Omental fat pad (tissue), 4 donors: ENCODE data around the gene PDE6H. TPM values are rescaled to one million over a fixed set of nuclear protein-coding genes. Genes with fewer than 3 reads are reported as not detected.

Experiments used
- ATAC-seq: fragments of 150-250 bp; one replicate; pipeline ENCODE4 v1.9.1; 2016; ENCODE audit warnings: mild to moderate bottlenecking, moderate library complexity; ENCODE audit not compliant: low FRiP score
- DNase-seq: peaks from one replicate; pipeline ENCODE4 v3.0.0-alpha.2; 2019; ENCODE audit warnings: low spot score
- total RNA-seq, 4 donors: library from RNA; depleted of rRNA; stranded (reverse); fragments of >200 nt; gene quantifications; one replicate each; pipeline ENCODE4 v1.1.0, GENCODE V29; 2016
- TF ChIP-seq, protein P1 (sequence below), 3 donors: fragments of 450-650 bp; IDR thresholded peaks; one replicate each; pipeline ENCODE4 v1.5.1; 2016 to 2017; ENCODE audit warnings: antibody characterized with exemption in 3 of 3, mild to moderate bottlenecking in 3 of 3, moderate library complexity in 2 of 3

PDE6H gene
- total RNA-seq, 4 donors from 2014 or later = not detected

DNA sequence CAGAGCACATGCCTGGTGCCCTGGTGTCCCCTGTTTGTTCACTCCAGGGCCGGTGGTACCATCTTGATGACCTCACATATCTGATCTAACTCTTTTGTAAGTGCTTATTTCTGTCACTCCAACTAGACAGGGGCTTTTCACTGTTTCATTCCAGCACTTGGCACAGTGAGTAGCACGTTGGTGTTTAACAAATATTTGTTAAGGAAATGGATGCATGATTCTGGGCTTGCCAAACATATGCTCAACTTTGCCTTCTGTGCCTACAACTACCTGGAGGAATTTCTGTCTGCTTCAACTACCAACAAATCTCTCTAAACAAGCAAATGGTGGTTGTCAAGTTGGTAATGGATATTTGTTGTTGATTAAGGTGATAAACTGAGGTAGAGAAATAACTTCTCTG, 31.6 kb downstream of the PDE6H start:
- ATAC-seq = no peak
- TF ChIP-seq, protein P1, sequence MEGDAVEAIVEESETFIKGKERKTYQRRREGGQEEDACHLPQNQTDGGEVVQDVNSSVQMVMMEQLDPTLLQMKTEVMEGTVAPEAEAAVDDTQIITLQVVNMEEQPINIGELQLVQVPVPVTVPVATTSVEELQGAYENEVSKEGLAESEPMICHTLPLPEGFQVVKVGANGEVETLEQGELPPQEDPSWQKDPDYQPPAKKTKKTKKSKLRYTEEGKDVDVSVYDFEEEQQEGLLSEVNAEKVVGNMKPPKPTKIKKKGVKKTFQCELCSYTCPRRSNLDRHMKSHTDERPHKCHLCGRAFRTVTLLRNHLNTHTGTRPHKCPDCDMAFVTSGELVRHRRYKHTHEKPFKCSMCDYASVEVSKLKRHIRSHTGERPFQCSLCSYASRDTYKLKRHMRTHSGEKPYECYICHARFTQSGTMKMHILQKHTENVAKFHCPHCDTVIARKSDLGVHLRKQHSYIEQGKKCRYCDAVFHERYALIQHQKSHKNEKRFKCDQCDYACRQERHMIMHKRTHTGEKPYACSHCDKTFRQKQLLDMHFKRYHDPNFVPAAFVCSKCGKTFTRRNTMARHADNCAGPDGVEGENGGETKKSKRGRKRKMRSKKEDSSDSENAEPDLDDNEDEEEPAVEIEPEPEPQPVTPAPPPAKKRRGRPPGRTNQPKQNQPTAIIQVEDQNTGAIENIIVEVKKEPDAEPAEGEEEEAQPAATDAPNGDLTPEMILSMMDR (IDR thresholded peaks at IDR 0.05) = no peak
- DNase-seq = no peak

DNA sequence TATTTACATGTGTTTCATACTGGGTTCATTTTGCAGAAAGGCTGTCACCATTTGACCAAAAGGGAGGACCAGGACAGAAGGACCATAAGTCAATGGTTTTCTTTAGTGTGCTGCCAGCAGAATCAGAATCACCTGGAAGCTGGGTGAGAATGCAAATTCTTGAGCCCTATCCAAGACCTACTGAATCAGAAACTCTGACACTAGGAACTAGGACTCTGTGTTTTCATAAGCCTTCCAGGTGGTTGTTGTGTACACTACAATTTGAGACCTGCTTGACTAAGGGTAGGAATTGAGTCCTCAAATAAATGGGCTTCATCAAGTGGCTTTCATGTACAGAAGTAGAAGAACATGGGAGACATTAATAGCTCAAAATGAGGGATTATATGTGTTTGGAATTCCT, 32.2 kb downstream of the PDE6H start:
- no peak for ATAC-seq

DNA sequence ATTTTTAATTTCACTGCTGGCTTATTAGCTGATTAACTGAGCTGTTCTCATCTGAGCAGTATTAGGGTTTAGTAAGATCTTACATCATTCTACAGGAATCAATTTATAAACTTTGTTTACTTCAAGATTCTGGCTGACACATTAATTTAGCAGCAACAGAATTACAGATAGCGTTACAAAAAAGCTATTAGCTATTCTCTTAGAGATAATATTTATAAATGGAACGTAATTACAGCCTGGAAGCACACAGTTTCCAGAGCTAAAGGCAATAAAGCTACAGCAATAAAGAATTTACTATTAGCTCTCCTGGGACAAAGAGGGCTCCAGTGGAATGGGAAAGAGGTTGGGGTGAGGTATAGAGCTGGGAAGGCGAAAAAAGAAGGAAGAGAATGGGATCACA, 34.7 kb downstream of the PDE6H start:
- TF ChIP-seq, protein P1 (IDR thresholded peaks at IDR 0.05) = no peak
- ATAC-seq (no peak), DNase-seq (no peak)

More for the DNA sequence above, 32.2 kb downstream of the PDE6H start:
- no peak for DNase-seq
- TF ChIP-seq, protein P1 (IDR thresholded peaks at IDR 0.05) = no peak

DNA sequence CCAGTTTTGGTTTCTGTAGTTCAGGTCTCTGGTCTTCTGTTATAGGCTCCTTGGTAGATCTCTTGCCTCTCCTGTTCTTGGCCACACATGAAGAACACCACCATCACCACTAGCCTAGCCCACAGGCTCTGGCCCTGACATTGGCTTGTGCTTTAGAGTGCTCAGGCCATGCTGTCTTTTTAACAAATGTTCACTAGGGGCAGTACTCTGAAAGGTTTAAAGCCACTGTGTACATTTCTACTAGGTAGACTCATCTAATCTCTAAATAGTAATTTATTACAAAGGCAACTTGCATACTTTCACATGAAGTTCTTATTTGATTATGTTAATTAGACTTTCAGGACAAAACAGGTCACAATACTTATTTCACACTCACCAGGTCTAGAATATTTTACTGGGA, 38.3 kb downstream of the PDE6H start:
- TF ChIP-seq, protein P1 (IDR thresholded peaks at IDR 0.05) = no peak

DNA sequence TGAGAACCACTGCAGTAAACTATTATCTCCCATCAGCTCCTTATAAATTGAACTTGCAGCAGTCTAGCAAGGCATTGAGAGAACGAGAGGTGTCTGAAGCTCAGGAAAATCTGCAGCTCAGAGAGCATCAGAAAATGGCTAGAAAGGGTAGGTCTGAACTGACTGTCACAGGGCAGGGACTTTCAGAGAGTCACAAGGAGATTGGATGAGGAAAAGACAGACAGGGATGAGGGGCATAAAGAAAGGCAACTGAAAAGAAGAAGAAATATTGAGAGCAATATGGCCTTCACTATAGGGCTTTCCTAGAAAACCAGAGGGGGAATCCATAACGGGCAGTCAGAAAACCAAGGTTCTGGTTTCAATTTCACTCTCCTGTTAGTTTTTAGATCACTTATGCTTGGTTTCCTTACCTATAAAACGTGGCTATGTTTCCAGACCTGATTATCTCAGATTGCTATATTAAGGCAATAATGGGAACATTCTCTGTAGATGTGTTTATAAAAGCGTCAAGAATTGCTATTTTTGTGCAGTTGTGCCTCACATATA, 40.9 kb downstream of the PDE6H start:
- ATAC-seq (no peak), DNase-seq (no peak)
- TF ChIP-seq, protein P1 (IDR thresholded peaks at IDR 0.05) = no peak

More for the DNA sequence above, 38.3 kb downstream of the PDE6H start:
- ATAC-seq (no peak), DNase-seq (no peak)

DNA sequence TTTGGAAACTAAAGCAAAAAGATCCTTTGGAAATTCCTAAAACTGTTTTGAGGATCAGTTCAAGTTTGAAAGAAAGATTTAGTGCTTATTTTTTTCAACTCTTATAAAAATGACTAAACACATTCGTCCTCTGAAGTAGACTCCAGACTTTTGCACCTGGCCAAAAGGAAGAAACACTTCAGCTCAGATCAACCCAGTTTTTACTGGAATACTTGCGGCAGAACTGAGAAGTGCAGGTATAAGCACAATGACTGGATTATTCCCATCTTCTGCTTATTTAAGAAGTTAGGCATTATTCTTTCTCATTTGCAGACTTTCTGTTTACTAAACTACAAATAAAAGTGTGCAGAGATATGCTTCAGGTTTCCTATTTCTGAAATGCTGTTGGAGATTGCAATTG, 41.9 kb downstream of the PDE6H start:
- TF ChIP-seq, protein P1 (IDR thresholded peaks at IDR 0.05) = no peak
- DNase-seq (no peak), ATAC-seq (no peak)

DNA sequence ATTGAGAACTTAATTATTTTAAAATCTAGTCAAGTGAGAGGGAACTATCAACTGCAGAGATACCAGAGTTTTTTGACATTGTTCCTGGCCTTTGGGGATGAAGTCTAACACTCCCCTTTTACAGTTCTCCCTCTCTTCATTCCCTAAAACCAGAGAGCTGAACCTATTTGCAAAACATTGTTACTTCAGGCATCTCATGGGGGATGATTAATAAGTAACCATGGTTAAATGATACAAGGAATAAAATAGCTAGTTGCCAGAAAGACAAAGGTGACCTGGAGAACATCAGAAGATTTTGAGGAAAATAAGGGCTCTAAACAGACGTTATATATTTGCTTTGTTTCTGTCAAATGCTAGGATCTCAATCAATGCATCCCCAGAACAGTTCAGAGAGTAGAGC, 42.3 kb downstream of the PDE6H start:
- no peak for DNase-seq
- TF ChIP-seq, protein P1 (IDR thresholded peaks at IDR 0.05) = no peak
- no peak for ATAC-seq
